Fibroblast of gingiva (primary cell): ENCODE results near the gene GSG1L.
"Not testable (repeated sequence)": the region's sequence is repeated elsewhere in the genome, so short reads cannot be mapped to it uniquely, and the experiment has no call there.

Experiments used
- DNase-seq: peaks from one replicate; pipeline ENCODE4 v3.0.0-alpha.2; 2011; ENCODE audit warnings: low read depth

The GSG1L gene

DNA sequence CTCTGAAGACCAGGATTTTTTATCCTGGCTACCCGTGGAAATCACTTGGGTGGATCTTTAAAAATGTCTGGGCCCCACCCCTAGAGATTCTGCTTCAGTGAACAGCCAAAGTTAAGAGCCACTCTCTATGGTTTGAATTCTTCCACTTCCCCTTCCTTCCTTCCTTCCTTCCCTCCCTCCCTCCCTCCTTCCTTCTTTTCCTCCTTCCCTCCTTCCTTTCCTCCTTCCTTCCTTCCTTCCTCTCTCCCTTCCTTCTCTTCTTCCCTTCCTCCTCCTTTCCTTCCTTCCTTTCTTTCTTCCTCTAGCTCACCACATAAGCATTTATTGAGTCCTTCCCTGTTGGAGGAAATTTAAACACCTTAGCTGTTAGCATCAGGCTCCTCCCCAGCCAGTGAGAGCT lies 310.0 kb downstream of the GSG1L start:
- DNase-seq, result no peak

DNA sequence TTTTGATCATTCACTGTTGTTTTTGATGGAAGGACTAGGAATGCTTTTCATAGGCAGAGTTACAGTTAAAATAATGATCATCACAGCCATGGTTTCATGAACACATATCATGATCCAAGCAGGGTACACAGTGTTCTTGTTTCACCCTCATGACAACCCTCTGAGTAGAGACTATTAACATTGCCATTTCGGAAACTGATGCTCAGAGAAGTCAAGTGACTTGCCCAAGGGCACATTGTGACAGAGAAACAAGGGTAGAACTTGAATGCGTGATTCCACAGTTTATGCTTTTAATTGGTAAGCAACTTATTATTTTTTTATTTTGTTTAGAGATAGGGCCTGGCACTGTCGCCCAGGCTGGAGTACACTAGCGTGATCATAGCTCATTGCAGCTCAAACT lies 311.3 kb downstream of the GSG1L start:
- no peak for DNase-seq

GRCh38 chr16:27751676-27752075 lies 311.8 kb downstream of the GSG1L start:
- DNase-seq, result no peak

DNA sequence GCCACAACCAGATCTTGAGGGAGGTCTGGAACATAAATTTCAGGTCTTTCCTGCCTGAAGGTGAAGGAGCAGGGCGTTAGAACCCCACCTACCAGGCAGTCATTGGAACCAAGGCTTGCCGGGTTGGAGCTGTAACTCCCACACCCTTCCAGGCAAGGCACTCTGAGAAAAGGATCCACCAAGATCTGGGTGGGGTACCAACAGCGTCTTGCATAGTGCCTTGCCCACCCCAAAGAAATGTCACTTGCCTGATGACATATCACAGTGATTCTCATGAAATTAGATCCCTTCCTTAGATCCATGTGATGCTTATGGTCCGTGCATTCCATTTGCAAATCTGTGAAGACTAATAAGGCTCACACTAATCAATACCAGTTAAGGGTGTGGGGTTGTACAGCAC lies 312.3 kb downstream of the GSG1L start:
- DNase-seq, result no peak

- no peak for DNase-seq
These were observed 313.6 kb downstream of the GSG1L start for GRCh38 chr16:27749946-27750345.

DNA sequence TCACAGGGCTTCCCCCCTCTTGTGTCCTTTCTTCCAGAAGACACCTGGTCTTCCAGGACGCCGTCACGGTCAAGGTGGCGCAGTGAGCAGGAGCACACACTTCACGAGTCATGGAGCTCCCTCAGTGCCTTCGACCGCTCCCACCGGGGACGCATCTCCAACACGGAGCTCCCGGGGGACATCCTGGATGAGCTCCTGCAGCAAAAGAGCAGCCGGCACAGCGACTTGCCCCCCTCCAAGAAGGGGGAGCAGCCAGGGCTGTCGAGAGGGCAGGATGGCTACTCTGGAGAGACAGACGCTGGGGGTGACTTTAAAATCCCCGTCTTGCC lies 314.0 kb downstream of the GSG1L start:
- no peak for DNase-seq

DNA sequence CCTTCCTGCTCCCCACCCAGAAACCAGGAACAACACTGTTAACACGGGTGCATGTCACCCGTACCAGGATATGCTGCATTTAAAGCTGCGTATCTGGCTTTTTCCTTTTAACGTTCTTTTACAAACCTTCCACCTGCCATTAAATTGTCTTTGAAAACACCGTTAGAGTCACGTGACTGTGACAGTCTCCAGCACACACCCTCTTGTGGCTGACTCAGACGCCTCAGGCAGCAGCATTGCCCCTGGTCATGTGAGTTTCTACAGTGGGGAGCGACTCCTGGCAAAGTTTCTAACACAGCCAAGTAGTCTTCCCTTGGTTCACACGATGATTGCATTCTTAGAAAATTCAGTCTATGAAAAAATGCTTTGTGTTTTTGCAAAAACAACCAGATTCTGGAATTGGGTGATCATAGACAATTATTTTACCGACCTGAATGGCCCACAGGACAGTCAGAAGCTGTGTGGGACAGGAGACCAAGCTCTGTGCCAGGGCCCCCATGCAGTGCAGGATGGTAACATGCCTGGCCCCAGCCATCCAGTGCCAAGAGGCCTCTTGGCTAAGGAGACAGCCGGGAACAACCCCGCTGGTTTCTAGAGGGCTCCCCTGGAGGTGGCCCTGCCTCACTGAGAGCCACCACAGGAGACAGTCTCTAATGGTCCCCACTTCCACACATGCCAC lies 314.5 kb downstream of the GSG1L start:
- DNase-seq, result peak; percentile 78

- DNase-seq, result no peak
These were observed 315.6 kb downstream of the GSG1L start for GRCh38 chr16:27747946-27748345.

- no peak for DNase-seq
These were observed 317.2 kb downstream of the GSG1L start for GRCh38 chr16:27746076-27746855.

DNA sequence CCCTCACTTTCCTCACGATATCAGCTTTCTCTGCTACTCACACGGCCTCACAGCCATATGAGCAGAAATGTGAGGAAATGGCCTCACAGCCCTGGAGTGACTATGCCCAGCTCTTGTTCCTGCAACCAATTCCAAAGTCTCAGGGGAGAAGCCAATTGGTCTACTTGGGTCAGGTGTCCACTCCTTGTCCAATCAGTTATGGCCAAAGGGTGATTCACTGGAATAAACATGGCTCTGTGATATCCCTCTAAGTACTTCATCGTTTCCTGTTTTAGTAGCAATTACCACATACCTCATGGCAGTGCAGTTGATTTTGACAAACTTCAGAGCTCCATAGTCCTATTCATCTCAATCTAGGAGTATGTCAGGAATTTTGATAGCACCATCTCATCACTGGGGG lies 318.2 kb downstream of the GSG1L start:
- DNase-seq, result no peak

GRCh38 chr16:27743963-27744362 lies 319.6 kb downstream of the GSG1L start:
- DNase-seq, result no peak

DNA sequence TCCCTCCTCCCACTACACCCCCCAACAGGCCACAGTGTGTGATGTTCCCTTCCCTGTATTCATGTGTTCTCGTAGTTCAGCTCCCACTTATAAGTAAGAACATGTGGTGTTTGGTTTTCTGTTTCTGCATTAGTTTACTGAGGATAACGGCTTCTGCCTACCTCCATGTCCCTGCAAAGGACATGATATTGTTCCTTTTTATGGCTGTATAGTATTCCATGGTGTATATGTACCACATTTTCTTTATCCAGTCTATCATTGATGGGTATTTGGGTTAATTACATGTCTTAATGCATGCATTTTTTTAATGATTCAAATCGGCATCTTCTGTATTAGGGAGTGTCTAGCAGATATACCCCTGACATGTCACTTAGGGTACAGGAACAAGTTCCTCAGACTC lies 320.5 kb downstream of the GSG1L start:
- not testable (repeated sequence) for DNase-seq

- DNase-seq, result no peak
These were observed 321.2 kb downstream of the GSG1L start for GRCh38 chr16:27742333-27742732.

DNA sequence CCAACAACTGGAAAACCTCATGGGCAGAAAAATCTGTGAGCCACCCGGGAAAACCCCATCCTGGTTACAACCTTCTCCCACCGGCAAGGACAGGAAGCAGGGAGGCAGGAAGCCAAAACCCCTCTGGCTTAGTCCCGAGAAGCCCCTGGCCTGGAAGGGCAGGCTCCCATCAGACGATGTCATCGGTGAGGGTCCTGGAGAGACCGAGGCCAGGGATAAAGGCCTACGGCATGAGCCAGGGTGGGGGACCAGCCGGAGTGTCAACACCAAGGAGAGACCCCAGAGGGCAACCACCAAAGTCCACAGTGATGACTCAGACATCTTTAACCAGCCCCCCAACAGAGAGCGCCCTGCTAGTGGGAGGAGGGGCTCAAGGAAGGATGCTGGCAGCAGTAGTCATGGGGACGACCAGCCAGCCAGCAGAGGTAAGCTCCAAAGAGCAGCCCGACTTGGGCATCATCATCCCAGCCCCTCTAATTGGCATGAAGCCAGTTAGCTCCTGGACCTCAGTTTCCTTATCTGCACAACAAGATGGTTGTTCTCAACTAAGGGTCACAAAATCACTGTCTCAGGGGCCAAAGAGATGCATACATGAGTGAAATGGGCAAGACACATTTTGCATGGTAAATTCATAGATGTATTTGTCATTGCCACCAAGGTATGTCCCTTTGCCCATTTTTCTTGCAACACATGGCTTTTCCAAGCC lies 322.9 kb downstream of the GSG1L start:
- DNase-seq, result no peak

GRCh38 chr16:27739606-27740357 lies 323.7 kb downstream of the GSG1L start:
- no peak for DNase-seq

- no peak for DNase-seq
These were observed 324.9 kb downstream of the GSG1L start for GRCh38 chr16:27738596-27738995.
